Fibroblast of the aortic adventitia (primary cell): Measurements from ENCODE around the gene UBE2J2. TPM values are rescaled to one million over a fixed set of nuclear protein-coding genes. Genes with fewer than 3 reads are reported as not detected.
A peak's percentile ranks its signal among the peaks of the same experiment; 100 is the strongest.

Source experiments
- DNase-seq: peaks from one replicate; pipeline ENCODE4 v3.0.0-alpha.2; 2010; ENCODE audit warnings: low read depth
- H3K4me3 ChIP-seq: 2 replicates; pipeline ENCODE4 v1.5.1; 2011; ENCODE audit warnings: low read depth, mild to moderate bottlenecking, control low read depth, low read length, moderate library complexity
- CTCF ChIP-seq: IDR thresholded peaks from 2 replicates; pipeline ENCODE4 v1.5.1; 2011; ENCODE audit warnings: mild to moderate bottlenecking, low read length, control low read depth, inconsistent platforms; ENCODE audit not compliant: insufficient read depth
- total RNA-seq: library from RNA; depleted of rRNA; stranded (reverse); fragments of >200 nt; gene quantifications from 2 replicates; pipeline ENCODE4 v1.2.3, GENCODE V29; 2012; ENCODE audit warnings: low replicate concordance

The UBE2J2 gene
- total RNA-seq, 1 donor, result 35.3 TPM

- DNase-seq, result no peak
- no peak overlapping the region for H3K4me3 ChIP-seq
Measured at GRCh38 chr1:1284221-1285101, 10.8 kb upstream of the UBE2J2 start.

DNA sequence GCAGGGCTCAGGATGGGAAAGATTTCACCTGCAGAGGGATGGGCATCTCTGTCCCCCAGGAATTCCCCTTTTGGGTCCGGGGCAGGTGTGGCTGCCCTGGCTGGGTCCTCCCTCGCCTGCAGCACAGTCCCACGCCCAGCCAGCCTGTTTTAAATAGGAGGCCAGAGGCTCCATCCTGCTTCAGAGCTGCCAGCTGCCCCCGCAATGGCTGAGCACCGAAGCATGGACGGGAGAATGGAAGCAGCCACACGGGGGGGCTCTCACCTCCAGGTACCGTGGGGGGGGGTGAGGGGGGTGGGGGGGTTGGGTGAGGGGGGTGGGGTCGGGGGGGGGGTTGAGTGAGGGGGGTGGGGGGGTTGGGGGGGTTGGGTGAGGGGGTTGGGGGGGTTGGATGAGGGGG is 10.2 kb upstream of the UBE2J2 start:
- DNase-seq, result no peak

More at GRCh38 chr1:1284221-1285101, 10.8 kb upstream of the UBE2J2 start:
- no peak for TF ChIP-seq CTCF

GRCh38 chr1:1282998-1283397 is 9.3 kb upstream of the UBE2J2 start:
- H3K4me3 ChIP-seq, result no peak overlapping the region
- TF ChIP-seq CTCF, result no peak
- no peak for DNase-seq

More for the DNA sequence above, 10.2 kb upstream of the UBE2J2 start:
- no peak overlapping the region for H3K4me3 ChIP-seq
- no peak for TF ChIP-seq CTCF

- H3K4me3 ChIP-seq, result no peak overlapping the region
- TF ChIP-seq CTCF, result no peak
- DNase-seq, result peak; percentile 41
Measured at GRCh38 chr1:1281533-1282321, 8.1 kb upstream of the UBE2J2 start.

GRCh38 chr1:1280782-1281481 is 7.3 kb upstream of the UBE2J2 start:
- no peak for TF ChIP-seq CTCF
- H3K4me3 ChIP-seq, result no peak overlapping the region
- DNase-seq, result no peak

DNA sequence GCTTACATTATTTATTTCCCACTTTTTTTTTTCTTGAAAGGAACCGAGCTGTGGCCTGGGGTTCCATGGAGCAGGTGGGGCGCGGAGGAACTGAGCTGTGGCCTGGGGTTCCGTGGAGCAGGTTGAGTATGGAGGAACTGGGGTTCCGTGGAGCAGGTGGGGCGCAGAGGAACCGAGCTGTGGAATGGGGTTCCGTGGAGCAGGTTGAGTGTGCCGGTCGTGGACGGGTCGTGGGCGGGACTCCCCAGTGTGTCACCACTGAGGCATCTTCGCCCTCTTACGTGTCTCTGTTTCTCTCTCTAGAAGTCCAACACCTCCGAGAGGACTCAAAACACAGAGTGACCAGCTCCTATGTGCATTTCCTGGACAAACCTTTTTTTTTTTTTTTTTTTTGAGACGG is 5.4 kb upstream of the UBE2J2 start:
- no peak for DNase-seq
- TF ChIP-seq CTCF, result no peak
- no peak overlapping the region for H3K4me3 ChIP-seq
